ENCODE measurements around the gene ELOVL2. TPM values are rescaled to one million over a fixed set of nuclear protein-coding genes. Genes with fewer than 3 reads are reported as not detected.

ELOVL2 gene
- total RNA-seq, 6 donors from 2014 or later = 0.10 to 0.54 (median 0.31) TPM; not detected in 3

DNA sequence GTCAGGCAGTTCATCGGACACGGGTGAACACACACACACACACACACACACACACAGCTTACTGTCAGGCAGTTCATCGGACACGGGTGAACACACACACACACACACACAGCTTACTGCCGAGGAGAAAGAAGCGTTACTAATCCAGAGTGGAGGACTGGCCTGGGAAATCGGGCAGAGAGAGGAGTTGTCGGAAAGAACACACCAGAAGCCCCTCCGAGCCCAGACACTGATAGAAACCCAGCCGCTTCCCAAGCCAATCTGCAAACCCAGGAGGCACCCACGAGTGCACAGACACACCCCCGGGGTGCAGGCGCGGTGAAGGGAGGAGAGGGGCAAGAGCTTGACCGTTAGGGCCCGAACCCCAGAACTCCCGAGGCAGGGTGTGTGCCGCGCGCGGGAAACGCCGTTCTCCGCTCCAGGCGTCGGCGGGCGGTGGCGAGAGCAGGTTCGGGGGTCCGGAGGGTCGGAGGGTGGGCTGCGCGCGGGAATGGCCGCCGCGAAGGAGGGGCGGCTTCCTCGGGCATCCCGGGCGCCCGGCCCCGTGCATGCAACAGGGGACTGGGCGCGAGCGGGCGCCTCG lies 636 bp downstream of the ELOVL2 start:
- no peaks in the 10 kb centered on the region for H3K36me3 ChIP-seq
- DNase-seq = peak in 1 of 2 donors; percentile 86
- peaks cover 0 to 5% (median 2%) of the 10 kb centered on the region in 4 donors for H3K9me3 ChIP-seq
- ATAC-seq (ENCODE audit: low FRiP score in 2 of 2) = peak in 1 of 2 donors; percentile 43
- H3K27me3 ChIP-seq = peaks cover 3 to 27% (median 13%) of the 10 kb centered on the region in 4 donors
- WGBS, 2 donors = 3 to 4% methylated on average over 28 to 34 of the region's 49 CpGs
- TF ChIP-seq POLR2A (IDR thresholded peaks at IDR 0.05) (no peak), POLR2AphosphoS5 (IDR thresholded peaks at IDR 0.05) (no peak), EP300 (IDR thresholded peaks at IDR 0.05) (no peak)
- TF ChIP-seq, protein P1, sequence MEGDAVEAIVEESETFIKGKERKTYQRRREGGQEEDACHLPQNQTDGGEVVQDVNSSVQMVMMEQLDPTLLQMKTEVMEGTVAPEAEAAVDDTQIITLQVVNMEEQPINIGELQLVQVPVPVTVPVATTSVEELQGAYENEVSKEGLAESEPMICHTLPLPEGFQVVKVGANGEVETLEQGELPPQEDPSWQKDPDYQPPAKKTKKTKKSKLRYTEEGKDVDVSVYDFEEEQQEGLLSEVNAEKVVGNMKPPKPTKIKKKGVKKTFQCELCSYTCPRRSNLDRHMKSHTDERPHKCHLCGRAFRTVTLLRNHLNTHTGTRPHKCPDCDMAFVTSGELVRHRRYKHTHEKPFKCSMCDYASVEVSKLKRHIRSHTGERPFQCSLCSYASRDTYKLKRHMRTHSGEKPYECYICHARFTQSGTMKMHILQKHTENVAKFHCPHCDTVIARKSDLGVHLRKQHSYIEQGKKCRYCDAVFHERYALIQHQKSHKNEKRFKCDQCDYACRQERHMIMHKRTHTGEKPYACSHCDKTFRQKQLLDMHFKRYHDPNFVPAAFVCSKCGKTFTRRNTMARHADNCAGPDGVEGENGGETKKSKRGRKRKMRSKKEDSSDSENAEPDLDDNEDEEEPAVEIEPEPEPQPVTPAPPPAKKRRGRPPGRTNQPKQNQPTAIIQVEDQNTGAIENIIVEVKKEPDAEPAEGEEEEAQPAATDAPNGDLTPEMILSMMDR (IDR thresholded peaks at IDR 0.05) = no peak
- peaks cover 7 to 18% (median 13%) of the 10 kb centered on the region in 4 donors for H3K4me1 ChIP-seq
- peak overlapping the region; percentile 33 to 58 (median 56) for H3K4me3 ChIP-seq
- no peak overlapping the region for H3K27ac ChIP-seq

DNA sequence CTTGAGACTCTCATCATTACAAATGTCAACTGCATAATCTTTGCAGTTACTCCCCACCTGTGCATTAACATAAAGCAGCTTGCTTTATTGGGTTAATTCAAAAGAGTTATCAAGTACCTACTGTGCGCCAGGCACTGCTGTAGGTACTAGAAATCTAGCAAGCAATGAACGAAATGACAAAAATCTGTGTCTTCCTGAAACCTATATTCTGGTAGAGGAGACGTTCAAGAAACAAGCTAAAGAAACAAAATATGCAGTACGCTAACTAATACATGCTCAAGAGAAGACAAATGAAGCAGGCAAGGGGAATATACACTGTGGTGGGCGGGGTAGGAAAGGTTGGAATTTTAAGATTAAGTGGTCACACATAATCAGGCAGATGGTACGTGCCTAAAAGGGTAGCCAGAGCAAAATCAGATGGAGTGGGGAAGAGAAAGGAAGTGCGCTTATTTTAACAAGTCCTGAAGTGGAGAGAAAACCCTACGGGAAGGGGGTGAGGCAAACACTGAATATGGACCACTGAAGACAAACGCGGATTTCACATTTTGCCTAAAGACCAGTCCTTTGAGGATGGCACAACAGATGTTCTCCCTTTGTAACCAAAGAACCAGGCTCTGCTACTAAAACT lies 1.2 kb downstream of the ELOVL2 start:
- Histone ChIP-seq H3K4me3 (no peak overlapping the region), H3K4me1 (peaks cover 7 to 18% (median 13%) of the 10 kb centered on the region in 4 donors), H3K9me3 (peaks cover 0 to 5% (median 2%) of the 10 kb centered on the region in 4 donors), H3K27ac (no peak overlapping the region), H3K36me3 (no peaks in the 10 kb centered on the region), H3K27me3 (peaks cover 3 to 27% (median 13%) of the 10 kb centered on the region in 4 donors)
- no peak for TF ChIP-seq POLR2AphosphoS5 (IDR thresholded peaks at IDR 0.05)
- TF ChIP-seq, protein P1 (IDR thresholded peaks at IDR 0.05) = no peak
- WGBS, 2 donors = 29 to 40% methylated on average over 10 of the region's 10 CpGs
- no peak for ATAC-seq (ENCODE audit: low FRiP score in 2 of 2)
- no peak for DNase-seq

DNA sequence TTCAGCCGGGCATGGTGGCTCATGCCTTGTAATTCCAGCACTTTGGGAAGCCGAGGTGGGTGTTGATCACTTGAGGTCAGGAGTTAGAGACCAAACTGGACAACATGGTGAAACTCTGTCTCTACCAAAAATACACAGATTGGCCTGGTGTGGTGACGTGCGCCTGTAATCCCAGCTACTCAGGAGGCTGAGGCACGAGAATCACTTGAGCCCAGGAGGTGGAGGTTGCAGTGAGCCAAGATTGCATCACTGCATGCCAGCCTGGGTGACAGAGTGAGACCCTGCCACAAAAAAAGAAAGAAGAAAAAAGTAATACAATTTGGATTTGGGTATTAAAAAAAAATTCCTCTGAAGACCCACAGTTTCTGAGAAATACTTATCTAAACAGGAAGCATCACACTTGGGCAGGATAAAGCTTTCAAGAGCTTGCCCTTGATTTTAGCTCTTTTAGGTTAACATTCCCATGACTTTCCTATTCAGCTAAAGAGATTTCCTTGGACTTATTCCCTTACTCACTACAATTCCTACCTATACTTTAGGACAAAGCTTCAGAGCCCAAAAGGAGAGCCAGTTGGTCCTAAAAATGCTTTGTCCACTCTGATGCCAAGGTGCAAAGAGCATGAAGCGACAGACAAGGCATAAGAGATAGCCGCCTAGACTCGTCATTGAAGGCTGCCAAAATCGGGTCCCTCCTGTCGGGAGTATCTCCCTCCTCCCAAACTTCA lies 1.9 kb downstream of the ELOVL2 start:
- no peak for ATAC-seq (ENCODE audit: low FRiP score in 2 of 2)
- H3K27ac ChIP-seq = no peak overlapping the region
- peaks cover 7 to 18% (median 13%) of the 10 kb centered on the region in 4 donors for H3K4me1 ChIP-seq
- peaks cover 0 to 5% (median 2%) of the 10 kb centered on the region in 4 donors for H3K9me3 ChIP-seq
- no peak overlapping the region for H3K4me3 ChIP-seq
- no peak for DNase-seq
- 63 to 65% methylated on average over 10 of the region's 10 CpGs for WGBS, 2 donors
- TF ChIP-seq POLR2AphosphoS5 (IDR thresholded peaks at IDR 0.05) (no peak), POLR2A (IDR thresholded peaks at IDR 0.05) (no peak), EP300 (IDR thresholded peaks at IDR 0.05) (no peak)
- TF ChIP-seq, protein P1 (IDR thresholded peaks at IDR 0.05) = no peak
- H3K36me3 ChIP-seq = no peaks in the 10 kb centered on the region
- peaks cover 3 to 27% (median 13%) of the 10 kb centered on the region in 4 donors for H3K27me3 ChIP-seq

DNA sequence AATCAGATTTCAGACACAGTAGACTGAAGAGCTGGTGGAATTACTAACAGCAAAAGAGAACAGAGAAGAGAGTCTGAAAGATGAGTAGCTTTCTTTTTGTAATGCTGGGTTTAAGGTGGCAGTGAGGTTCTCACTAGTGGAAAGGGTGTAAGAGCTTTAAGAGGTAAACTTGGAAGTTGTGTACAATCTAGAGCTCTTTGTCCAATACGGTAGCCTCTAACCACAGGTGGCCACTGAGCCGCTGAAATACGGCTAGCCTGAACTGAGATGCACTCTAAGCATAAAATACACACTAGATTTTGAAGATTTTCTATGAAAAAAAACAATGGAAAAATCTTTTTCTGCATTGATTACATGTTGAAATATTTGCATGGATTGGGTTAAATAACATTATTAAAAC lies 4.0 kb downstream of the ELOVL2 start:
- H3K36me3 ChIP-seq = no peaks in the 10 kb centered on the region
- H3K27me3 ChIP-seq = peaks cover 3 to 18% (median 11%) of the 10 kb centered on the region in 4 donors
- peaks cover 7 to 18% (median 13%) of the 10 kb centered on the region in 4 donors for H3K4me1 ChIP-seq
- H3K4me3 ChIP-seq = no peak overlapping the region
- 72 to 78% methylated on average over 3 of the region's 3 CpGs for WGBS, 2 donors
- DNase-seq = no peak
- H3K27ac ChIP-seq = no peak overlapping the region
- peaks cover 0 to 5% (median 2%) of the 10 kb centered on the region in 4 donors for H3K9me3 ChIP-seq
- TF ChIP-seq, protein P1 (IDR thresholded peaks at IDR 0.05) = no peak
- TF ChIP-seq POLR2AphosphoS5 (IDR thresholded peaks at IDR 0.05) (no peak), POLR2A (IDR thresholded peaks at IDR 0.05) (no peak), EP300 (IDR thresholded peaks at IDR 0.05) (no peak)
- ATAC-seq (ENCODE audit: low FRiP score in 2 of 2) = no peak
